Mesenteric fat pad (tissue), 1 donor: ENCODE data around the gene PUS1. TPM values are rescaled to one million over a fixed set of nuclear protein-coding genes. Genes with fewer than 3 reads are reported as not detected.
A peak's percentile ranks its signal among the peaks of the same experiment; 100 is the strongest.
"Not testable (repeated sequence)": the region's sequence is repeated elsewhere in the genome, so short reads cannot be mapped to it uniquely, and the experiment has no call there.

ENCODE experiments used
- DNase-seq: peaks from one replicate; pipeline ENCODE4 v3.0.0-alpha.2; 2020; ENCODE audit warnings: low spot score
- total RNA-seq: library from RNA; stranded (reverse); fragmentation: NEBNext Ultra II Directional; extraction: Animal tissue kit (Norgen Biotek cat#: 25700); gene quantifications from one replicate; pipeline ENCODE4 v1.2.1, GENCODE V29; 2021
- donor health status: DM: yes; HTN: yes; CAD: no.

PUS1 gene
- total RNA-seq, 1 donor from 2014 or later = 38.1 TPM

DNA sequence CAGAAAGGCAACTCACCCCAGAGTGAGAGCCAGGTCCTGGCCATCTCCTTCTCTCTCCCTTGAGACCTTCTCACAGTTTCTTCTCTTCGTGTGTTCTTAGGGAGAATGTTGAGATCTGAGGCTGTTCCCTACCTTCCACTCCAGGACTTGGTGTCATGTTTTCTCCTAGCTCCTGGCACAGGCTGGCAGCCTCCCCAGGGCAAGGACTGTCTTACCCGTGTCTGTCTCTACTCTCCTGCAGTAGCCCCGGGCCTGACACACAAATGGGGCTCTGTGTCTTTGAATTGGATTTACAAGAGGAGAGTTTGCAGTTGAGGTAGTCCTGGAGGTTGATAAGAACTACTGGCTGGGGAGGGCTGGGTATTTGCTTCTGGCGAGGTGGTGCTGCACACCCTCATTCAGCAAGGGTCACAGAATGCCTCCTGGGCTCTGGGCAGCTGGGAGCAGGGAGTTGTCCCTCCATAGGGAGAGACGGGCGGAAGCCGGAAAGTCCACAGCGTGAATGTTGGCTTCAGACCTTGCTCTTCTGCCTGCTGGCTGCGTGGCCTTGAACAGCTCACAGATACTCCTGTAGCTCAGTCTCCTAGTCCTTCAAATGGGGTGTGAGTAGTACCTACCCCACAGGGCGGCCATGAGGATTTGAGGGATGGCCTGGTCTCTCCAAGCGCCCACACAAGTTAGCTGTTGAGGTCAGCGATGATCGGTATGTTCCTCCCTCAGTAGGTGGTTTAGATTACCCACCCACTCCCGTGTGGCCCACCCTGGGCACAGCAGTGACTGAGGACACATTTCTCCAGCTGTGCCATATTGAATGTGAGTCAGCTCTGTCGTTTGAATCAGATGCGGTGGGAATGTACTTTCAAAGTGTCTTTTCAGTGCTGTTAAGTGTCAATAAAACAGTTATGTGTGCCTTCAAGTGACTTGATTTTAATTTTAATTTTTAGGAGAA is 30.8 kb downstream of the PUS1 start:
- peak; percentile 84 for DNase-seq

DNA sequence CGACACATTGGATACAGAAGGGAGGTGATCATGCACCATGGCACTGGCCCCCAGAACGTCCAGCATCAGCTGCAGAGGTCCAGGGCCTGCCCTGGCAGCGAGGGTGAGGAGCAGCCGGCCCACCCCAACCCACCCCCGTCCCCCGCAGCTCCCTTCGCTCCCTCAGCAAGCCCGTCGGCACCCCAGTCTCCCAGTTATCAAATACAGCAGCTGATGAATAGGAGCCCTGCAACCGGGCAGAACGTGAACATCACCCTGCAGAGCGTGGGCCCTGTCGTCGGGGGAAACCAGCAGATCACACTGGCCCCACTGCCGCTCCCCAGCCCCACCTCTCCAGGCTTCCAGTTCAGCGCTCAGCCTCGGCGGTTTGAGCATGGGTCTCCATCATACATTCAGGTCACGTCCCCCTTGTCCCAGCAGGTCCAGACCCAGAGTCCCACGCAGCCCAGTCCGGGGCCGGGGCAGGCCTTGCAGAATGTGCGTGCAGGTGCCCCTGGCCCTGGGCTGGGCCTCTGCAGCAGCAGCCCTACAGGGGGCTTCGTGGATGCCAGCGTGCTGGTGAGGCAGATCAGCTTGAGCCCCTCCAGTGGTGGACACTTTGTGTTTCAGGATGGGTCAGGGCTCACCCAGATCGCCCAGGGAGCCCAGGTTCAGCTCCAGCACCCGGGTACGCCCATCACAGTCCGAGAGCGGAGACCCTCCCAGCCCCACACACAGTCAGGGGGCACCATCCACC is 31.7 kb downstream of the PUS1 start:
- peak; percentile 73 for DNase-seq

DNA sequence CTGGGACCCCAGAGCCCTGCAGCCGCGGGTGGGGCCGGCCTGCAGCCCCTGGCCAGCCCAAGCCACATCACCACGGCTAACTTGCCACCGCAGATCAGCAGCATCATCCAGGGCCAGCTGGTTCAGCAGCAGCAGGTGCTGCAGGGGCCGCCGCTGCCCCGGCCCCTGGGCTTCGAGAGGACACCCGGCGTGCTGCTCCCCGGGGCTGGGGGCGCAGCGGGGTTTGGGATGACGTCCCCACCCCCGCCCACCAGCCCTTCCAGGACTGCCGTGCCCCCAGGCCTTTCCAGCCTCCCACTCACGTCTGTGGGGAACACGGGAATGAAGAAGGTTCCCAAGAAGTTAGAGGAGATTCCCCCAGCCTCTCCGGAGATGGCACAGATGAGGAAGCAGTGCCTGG is 32.3 kb downstream of the PUS1 start:
- not testable (repeated sequence) for DNase-seq

DNA sequence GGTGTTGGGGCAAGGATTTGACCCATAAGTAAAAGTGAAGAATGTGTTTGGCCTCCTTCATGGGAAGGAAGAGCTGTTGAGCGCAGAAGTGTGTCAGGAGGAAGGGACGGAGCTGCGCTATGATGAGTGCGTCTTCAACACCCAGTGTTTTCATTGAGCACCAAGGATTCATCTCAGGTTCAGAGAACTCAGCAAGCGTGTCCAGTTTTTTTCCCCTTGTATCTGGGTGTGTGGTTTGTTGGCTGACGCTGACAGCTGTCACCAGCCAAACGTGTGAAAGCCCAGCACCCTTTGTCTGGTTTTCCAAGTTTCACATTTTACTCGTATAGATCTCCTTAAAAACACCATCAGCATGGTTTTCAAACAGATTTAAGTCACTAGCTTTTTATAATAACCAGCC is 33.0 kb downstream of the PUS1 start:
- no peak for DNase-seq

DNA sequence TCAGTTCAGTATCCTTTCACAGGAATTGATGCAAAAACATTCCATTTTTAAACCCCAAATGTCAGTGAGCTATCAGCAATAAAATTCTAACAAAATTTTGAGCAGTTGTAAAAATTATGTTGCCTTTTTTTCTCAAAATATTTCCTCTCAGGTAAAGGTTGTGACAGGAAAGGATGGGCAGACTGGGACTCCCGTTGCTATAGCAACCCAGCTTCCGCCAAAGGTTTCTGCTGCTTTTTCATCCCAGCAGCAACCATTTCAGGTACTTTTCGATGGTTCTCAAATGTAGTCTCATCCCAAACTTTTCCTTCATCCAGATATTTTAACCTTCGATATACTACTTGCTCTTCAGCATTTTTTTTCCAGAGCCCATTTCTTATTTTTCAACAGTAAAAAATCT is 34.3 kb downstream of the PUS1 start:
- no peak for DNase-seq

DNA sequence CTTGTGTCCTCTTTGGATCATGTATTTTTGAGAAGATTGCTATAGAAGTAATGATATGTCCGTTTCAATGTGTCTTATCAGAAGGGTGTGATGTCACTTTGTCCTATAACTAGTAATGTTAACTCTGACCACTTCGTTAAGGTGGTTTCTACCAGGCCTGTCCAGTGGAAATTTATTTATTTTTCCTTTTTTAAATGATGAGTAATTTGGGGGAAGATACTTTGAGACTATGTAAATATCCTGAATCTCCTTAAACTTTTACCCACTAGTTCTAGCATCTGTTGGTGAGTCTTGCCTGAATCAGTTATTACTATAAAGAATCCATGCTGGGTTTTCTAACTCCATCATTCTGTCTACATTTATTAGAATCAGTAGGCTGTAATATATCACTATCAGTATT is 36.0 kb downstream of the PUS1 start:
- DNase-seq = no peak

DNA sequence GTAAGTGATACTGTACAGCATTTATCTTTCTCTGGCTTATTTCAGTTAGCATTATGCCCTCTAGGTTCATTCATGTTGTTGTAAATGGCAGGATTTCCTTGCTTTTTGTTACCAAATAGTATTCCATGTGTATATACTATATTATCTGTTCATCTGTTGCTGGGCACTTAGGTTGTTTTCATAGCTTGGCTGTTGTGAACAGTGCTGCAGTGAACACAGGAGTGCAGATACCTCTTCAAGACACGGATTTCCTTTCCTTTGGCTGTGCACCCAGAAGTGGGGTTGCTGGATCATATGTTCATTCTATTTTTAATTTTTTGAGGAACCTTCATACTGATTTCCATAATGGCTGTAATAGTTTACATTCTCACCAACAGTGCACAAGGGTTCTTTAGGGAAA is 42.1 kb downstream of the PUS1 start:
- DNase-seq = no peak

DNA sequence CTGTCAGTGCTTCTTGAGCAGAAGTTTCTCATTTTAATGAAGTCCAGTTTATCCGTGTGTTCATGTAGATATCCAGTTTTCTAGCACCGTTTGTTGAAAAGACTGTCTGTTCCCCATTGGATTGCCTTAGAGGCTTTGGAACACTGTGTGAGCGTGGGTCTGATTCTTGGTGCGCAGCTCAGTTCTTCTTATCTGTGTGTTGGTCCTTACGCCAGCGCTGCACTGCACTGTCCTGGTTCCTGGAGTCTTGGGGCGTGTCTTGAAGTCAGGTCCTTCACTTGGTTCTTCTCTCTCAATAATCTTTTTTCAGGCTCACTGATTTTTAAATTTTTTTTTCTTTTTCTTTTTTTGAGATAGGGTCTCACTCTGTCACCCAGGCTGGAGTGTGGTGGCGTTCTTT is 46.2 kb downstream of the PUS1 start:
- no peak for DNase-seq

DNA sequence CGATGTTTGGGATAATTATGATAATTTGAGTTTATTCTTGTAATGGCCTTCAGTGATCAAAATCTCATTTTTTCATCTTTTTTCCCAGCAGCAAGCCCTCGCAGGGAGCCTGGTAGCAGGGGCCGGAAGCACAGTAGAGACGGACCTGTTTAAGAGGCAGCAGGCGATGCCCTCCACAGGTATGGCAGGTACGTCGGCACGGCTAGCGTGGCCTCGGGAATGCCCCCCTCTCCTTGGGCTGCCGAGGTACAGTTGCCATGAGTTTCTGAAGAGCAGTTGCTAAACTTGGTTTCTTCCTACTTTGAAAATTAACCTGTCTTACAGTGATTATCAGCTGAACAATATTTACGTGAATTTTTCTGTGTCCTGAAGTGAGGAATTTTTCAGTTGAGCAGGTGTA is 50.5 kb downstream of the PUS1 start:
- no peak for DNase-seq

DNA sequence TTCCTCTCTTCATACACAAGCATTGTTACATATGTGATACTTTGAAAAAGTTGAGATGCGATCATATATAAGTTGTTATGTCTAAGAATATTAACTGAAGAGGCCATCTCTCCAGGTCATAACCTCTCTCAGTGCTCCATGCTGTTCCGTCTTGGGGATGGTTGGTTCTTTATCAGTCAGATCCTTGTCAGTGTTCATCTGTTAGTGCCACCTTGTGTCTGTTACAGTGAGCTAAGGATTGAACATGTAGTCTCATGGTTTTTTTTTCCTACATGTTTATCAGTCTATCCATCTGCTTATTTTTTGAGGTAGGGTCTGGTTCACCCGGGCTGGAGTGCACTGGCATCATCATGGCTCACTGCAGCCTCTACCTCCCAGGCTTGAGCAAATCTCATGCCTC is 51.2 kb downstream of the PUS1 start:
- no peak for DNase-seq

DNA sequence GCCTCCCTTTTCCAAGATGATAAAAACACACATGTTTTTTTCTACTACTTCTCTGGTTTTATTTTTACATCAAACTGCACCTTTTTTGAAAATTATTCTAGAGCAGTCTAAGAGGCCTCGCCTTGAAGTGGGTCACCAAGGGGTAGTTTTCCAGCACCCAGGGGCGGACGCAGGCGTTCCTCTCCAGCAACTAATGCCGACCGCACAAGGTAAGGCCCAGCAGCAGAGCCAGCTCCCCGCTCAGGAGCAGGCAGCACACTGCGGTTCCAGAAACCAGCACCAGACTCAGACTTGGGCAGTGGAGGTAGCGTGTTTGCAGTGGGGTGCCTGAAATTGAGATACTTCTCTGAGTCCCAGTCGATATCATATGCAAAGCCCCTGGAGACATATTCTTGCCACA is 52.3 kb downstream of the PUS1 start:
- DNase-seq = no peak

DNA sequence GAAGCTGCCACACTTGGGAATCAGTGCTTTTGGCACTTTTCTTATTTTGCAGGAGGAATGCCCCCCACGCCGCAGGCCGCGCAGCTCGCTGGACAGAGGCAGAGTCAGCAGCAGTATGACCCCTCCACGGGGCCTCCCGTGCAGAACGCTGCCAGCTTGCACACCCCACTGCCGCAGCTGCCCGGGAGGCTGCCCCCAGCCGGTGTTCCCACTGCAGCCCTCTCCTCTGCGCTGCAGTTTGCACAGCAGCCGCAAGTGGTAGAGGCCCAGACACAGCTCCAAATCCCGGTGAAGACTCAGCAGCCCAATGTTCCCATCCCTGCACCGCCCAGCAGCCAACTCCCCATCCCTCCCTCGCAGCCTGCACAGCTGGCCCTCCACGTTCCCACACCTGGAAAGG is 53.0 kb downstream of the PUS1 start:
- no peak for DNase-seq

DNA sequence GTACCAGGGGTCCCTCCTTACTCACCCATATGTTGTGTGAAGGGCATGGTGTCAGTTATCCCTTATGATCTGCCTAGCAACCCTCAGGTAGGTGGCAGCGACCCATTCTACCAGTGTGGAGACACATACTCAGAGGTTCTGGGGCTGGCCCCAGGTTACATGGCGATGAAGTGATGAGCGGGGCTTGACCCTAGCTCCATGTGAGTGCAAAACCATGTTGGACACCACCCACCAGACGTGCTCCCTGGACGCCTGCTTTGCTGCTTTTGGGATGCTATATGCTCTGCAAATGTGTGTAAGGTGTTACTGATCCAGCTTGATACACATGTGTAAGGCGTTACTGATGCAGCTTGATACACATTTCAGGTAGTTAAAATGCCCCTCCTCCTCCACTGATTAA is 54.0 kb downstream of the PUS1 start:
- no peak for DNase-seq

DNA sequence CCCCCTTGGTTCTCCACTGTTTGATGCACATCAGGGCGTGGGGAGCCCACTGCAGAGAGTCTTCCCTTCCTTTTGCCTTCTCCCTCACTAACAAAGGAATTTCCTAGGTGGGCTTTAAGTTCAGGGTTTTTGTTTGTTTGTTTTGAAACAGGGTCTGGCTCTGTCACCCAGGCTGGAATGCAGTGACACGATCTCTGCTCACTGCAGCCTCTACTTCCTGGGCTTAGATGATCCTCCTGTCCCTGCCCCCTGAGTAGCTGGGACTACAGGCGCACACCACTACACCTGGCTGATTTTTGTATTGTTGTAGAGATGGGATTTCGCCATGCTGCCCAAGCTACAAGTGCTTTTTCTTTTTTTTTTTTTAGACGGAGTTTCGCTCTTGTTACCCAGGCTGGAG is 54.5 kb downstream of the PUS1 start:
- no peak for DNase-seq

DNA sequence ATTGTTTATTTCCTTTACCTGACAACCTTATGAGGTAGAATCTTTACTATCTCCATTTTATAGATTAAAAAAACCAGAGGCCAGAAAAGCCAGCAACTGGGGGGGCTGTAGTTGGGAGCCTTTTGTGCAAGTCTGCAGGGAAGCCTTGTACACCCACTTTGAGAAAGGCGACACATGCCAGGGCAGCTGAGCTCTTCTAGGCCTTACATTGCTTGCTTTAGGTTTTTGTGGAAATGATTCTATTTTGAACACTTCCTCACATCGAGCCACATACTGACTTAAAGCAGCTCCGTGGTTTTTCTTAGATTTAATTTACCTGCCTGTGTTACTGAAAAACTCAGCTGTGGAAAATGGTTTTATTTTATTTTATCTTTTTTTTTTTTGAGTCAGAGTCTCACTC is 55.3 kb downstream of the PUS1 start:
- DNase-seq = no peak

DNA sequence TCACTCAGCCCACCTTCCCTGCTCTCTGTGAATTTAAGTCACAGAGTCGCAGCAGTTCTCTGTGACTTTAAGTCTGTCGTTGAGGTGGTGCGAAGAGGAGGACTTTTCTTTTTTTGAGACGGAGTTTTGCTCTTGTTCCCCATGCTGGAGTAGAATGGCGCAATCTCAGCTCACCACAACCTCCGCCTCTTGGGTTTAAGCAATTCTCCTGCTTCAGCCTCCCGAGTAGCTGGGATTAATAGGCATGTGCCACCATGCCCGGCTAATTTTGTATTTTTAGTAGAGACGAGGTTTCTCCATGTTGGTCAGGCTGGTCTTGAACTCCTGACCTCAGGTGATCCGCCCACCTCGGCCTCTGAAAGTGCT is 56.4 kb downstream of the PUS1 start:
- DNase-seq = not testable (repeated sequence)

DNA sequence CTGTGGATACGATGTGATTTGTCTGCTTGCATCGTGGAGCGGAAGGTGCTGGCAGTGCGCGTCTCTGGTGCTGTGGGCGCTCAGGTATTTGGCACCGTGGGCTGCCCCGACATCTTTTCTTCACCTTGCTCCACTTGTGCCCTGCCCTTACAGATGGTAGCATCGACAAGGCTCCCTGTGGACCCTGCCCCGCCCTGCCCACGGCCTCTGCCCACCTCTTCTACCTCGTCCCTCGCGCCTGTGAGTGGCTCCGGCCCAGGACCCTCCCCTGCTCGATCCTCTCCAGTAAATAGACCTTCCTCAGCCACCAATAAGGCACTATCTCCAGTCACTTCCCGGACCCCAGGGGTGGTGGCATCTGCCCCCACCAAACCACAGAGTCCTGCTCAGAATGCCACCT is 57.3 kb downstream of the PUS1 start:
- no peak for DNase-seq

DNA sequence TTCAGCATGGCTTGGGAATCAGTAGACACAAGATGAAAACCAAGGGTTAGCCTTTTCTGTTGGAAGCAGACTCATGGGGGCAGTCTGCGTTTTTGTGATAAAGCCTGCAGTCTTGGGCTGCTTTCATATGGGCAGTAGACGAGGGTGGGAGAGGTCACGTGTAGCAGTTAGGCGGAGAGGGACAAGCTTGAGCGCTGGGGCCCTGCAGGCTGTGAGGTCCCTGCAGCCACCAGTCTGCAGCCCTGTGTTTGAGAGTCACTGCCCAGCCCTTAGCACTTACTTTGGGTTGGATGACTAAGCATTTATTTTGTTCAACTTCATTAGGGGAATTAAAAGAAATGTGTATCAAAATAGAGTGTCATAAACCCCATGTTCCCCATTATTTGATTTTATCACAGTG is 57.8 kb downstream of the PUS1 start:
- no peak for DNase-seq

DNA sequence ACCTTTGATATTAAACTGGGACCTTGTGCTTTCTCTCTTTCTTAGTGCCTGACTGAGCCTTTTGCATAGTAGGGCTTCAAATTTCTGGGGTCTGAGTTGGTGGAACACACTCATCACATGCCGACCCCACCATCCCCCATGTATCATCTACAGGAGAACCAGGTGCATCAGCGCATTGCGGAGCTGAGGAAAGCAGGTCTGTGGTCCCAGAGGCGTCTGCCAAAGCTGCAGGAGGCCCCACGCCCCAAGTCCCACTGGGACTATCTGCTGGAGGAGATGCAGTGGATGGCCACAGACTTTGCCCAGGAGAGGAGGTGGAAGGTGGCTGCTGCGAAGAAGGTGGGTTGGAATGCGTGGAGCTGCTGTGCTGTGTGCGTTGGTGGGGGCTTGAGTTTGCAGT is 58.5 kb downstream of the PUS1 start:
- DNase-seq = no peak

DNA sequence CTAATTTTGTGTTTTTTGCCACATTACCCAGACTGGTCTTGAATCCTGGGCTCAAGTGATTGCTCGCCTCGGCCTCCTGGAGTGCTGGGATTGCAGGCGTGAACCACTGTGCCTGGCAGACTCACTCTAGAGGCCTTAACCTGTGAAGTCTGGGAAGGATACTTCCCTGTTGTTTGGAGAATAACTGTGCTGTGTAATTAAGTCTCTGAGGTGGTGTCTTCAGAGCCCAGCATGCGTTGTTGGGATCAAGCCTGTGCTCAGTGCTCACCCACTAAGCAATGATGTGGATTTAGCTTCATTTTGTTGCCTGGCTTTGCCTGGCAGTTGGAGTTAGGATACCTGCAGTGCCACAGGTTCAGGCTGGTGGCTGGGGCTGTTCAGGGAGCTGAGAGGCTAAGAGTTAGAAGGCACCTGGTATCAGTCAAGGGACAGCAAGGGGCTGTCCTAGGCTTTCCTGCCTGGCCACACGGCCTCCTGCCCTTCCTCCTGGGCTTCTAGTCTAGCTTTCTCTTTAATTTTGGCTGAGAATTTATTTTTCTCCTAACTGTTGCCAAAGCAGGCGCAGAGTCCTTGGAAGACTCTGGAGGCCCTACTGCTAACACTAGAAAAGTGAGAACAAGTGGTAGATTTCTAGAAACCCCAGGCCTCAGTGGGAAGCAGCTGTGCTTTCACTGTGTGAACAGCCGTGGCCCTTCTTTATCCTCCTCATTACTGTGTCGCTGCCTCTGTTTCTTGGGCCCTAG is 59.1 kb downstream of the PUS1 start:
- no peak for DNase-seq

DNA sequence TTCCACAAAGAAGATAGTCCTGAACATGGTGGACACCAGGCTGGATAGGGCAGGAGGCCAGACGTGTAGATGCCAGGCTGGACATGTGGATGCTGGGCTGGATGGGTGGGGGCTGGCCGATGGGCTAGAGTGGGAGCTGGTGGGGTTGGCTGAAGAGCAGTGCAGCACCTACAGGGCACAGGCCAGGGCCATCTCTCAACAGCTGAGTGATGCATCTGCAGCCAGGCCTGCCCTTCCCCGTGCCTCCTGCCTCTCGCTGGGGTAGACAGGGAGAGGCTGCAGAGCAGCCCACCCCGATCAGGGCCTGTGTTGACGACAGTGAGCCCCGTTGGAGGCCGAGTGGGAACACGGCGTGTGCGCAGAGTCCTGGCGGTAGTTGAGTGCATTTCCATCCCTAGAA is 59.9 kb downstream of the PUS1 start:
- no peak for DNase-seq
